K562 (cell line): Measurements from ENCODE around the gene TMEM69. TPM values are rescaled to one million over a fixed set of nuclear protein-coding genes. Genes with fewer than 3 reads are reported as not detected.

Experiments used
- HBP1 ChIP-seq: fragments of 450-650 bp; formaldehyde crosslinking; IDR thresholded peaks from 2 replicates; pipeline ENCODE4 v1.4.0; 2022; ENCODE audit warnings: missing genetic modification characterization
- HDAC8 ChIP-seq: fragments of 450-650 bp; IDR thresholded peaks from 2 replicates; pipeline ENCODE4 v1.6.1; 2016; ENCODE audit warnings: mild to moderate bottlenecking, missing genetic modification characterization, moderate library complexity, missing compliant biosample characterization
- HNRNPH1 ChIP-seq: fragments of 200-400 bp; formaldehyde crosslinking; optimal IDR thresholded peaks from 2 replicates; pipeline ENCODE3; 2017; ENCODE audit warnings: low read depth, mild to moderate bottlenecking, low read length, moderate library complexity
- IRF2 ChIP-seq: sonication (generic); formaldehyde crosslinking; IDR thresholded peaks from 2 replicates; pipeline ENCODE4 v1.8.1; 2022; ENCODE audit warnings: mild to moderate bottlenecking, missing genetic modification reagents
- KAT7 ChIP-seq: sonication (generic); formaldehyde crosslinking; IDR thresholded peaks from 2 replicates; pipeline ENCODE4 v1.8.0; 2022; ENCODE audit warnings: missing genetic modification reagents, mild to moderate bottlenecking, borderline replicate concordance
- MYC ChIP-seq, 2 experiments: fragments of 250-450 bp in 1 of 2; sonication (Bioruptor Pico) in 1 of 2; IDR thresholded peaks; 2 replicates each; pipeline versions ENCODE4 v1.5.1 to v1.6.1; 2012 to 2021; ENCODE audit warnings: low read depth in 2 of 2, borderline replicate concordance in 1 of 2, improper control_type of control experiment in 1 of 2, low read length in 1 of 2, mild to moderate bottlenecking in 1 of 2, moderate library complexity in 1 of 2
- SMARCA5 ChIP-seq: fragments of 450-650 bp; IDR thresholded peaks from 2 replicates; pipeline ENCODE4 v1.6.1; 2016
- SUPT5H ChIP-seq: fragments of 450-650 bp; IDR thresholded peaks from 2 replicates; pipeline ENCODE4 v1.6.1; 2016
- TSHZ1 ChIP-seq: fragments of 250-450 bp; sonication (Bioruptor Pico); IDR thresholded peaks from 2 replicates; pipeline ENCODE4 v1.4.0; 2020; ENCODE audit warnings: mild to moderate bottlenecking, moderate library complexity
- ZNF140 ChIP-seq: fragments of 250-450 bp; sonication (Bioruptor Pico); IDR thresholded peaks from 2 replicates; pipeline ENCODE4 v1.8.0; 2021; ENCODE audit warnings: moderate library complexity, mild to moderate bottlenecking, inconsistent platforms
- ZNF197 ChIP-seq: fragments of 200-800 bp; sonication (Bioruptor generic); IDR thresholded peaks from 2 replicates; pipeline ENCODE4 v1.6.1; 2016; ENCODE audit warnings: low read depth, missing genetic modification characterization, missing compliant biosample characterization
- polyA plus RNA-seq, 8 experiments: library from polyadenylated mRNA; depleted of rRNA in 4 of 8; stranded (reverse) in 5 of 8; unstranded in 3 of 8; fragments of >200 nt; fragmentation: Nextera tagmentation in 2 of 8; fragmentation: Illumina TruSeq in 1 of 8; extraction: Ambion mirVana in 2 of 8; extraction: Trizol in 1 of 8; gene quantifications; 2 replicates each; pipeline versions ENCODE4 v1.2.1 to v1.2.3, GENCODE V29; 2011 to 2014; ENCODE audit warnings: inconsistent platforms in 1 of 8, missing spikeins in 1 of 8
- total RNA-seq, 7 experiments: library from RNA; depleted of rRNA in 6 of 7; stranded (reverse); fragments of >200 nt in 6 of 7; fragmentation: Illumina TruSeq in 2 of 7; extraction: Trizol in 2 of 7; gene quantifications; 2 replicates each; pipeline versions ENCODE4 v1.2.1 to v1.2.3, GENCODE V29; 2011 to 2021; ENCODE audit warnings: low replicate concordance in 1 of 7
- TF ChIP-seq, protein P1 (sequence below): sonication (generic); formaldehyde crosslinking; IDR thresholded peaks from 2 replicates; pipeline ENCODE4 v1.8.0; 2022; ENCODE audit warnings: mild to moderate bottlenecking, missing genetic modification reagents
- TF ChIP-seq, protein P2 (sequence below): fragments of 250-450 bp; sonication (Bioruptor Pico); IDR thresholded peaks from 2 replicates; pipeline ENCODE4 v1.8.0; 2021; ENCODE audit warnings: moderate library complexity, mild to moderate bottlenecking, inconsistent platforms

The TMEM69 gene
- total and polyA plus RNA-seq, 9 of the 15 experiments (the other 6 are each of a cell fraction or from before 2014, with no cell fraction given): 47.3 to 248 (median 103) TPM

- TF ChIP-seq KAT7 (CRISPR knock-in tag) (no peak), MYC (IDR thresholded peaks at IDR 0.05; ENCODE audit: low read depth, low read length) (peak; percentile 81), MYC (CRISPR knock-in tag; IDR thresholded peaks at IDR 0.05; ENCODE audit: borderline replicate concordance, low read depth) (no peak), SUPT5H (peak; percentile 98), HBP1 (no peak; the same call in 1 of the 2 replicates), IRF2 (CRISPR knock-in tag) (no peak), TSHZ1 (no peak), SMARCA5 (no peak; the same call in 1 of the 2 replicates), HDAC8 (no peak; the same call in 1 of the 2 replicates), HNRNPH1 (no peak), ZNF197 (CRISPR knock-in tag) (peak; percentile 96), ZNF140 (CRISPR knock-in tag) (no peak)
- TF ChIP-seq, protein P1, sequence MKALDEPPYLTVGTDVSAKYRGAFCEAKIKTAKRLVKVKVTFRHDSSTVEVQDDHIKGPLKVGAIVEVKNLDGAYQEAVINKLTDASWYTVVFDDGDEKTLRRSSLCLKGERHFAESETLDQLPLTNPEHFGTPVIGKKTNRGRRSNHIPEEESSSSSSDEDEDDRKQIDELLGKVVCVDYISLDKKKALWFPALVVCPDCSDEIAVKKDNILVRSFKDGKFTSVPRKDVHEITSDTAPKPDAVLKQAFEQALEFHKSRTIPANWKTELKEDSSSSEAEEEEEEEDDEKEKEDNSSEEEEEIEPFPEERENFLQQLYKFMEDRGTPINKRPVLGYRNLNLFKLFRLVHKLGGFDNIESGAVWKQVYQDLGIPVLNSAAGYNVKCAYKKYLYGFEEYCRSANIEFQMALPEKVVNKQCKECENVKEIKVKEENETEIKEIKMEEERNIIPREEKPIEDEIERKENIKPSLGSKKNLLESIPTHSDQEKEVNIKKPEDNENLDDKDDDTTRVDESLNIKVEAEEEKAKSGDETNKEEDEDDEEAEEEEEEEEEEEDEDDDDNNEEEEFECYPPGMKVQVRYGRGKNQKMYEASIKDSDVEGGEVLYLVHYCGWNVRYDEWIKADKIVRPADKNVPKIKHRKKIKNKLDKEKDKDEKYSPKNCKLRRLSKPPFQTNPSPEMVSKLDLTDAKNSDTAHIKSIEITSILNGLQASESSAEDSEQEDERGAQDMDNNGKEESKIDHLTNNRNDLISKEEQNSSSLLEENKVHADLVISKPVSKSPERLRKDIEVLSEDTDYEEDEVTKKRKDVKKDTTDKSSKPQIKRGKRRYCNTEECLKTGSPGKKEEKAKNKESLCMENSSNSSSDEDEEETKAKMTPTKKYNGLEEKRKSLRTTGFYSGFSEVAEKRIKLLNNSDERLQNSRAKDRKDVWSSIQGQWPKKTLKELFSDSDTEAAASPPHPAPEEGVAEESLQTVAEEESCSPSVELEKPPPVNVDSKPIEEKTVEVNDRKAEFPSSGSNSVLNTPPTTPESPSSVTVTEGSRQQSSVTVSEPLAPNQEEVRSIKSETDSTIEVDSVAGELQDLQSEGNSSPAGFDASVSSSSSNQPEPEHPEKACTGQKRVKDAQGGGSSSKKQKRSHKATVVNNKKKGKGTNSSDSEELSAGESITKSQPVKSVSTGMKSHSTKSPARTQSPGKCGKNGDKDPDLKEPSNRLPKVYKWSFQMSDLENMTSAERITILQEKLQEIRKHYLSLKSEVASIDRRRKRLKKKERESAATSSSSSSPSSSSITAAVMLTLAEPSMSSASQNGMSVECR (CRISPR knock-in tag): no peak; the same call in 1 of the 2 replicates
- TF ChIP-seq, protein P2, sequence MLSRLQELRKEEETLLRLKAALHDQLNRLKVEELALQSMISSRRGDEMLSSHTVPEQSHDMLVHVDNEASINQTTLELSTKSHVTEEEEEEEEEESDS (CRISPR knock-in tag): no peak
Measured at GRCh38 chr1:45687014-45687753, 797 bp upstream of the TMEM69 start (continued).
